Measurements from ENCODE around the gene NUP153. TPM values are rescaled to one million over a fixed set of nuclear protein-coding genes. Genes with fewer than 3 reads are reported as not detected.

NUP153 gene
- total RNA-seq, 1 donor from 2014 or later: 32.6 TPM

GRCh38 chr6:17635568-17635967 is 71.2 kb downstream of the NUP153 start:
- no peaks in the 10 kb centered on the region for H3K36me3 ChIP-seq (ENCODE audit: control insufficient read depth, insufficient read depth, low read length)
- no peak for TF ChIP-seq CTCF (IDR thresholded peaks at IDR 0.05; ENCODE audit: insufficient read depth, low read length, poor library complexity, severe bottlenecking)
- DNase-seq (ENCODE audit: low read depth): no peak

GRCh38 chr6:17633465-17634188 is 73.1 kb downstream of the NUP153 start:
- H3K36me3 ChIP-seq (ENCODE audit: control insufficient read depth, insufficient read depth, low read length): no peaks in the 10 kb centered on the region
- no peak for DNase-seq (ENCODE audit: low read depth)
- TF ChIP-seq CTCF (IDR thresholded peaks at IDR 0.05; ENCODE audit: insufficient read depth, low read length, poor library complexity, severe bottlenecking): no peak
- no peaks in the 10 kb centered on the region for H3K27me3 ChIP-seq (ENCODE audit: control insufficient read depth, insufficient read depth, low read length)
- no peak overlapping the region for H3K4me3 ChIP-seq (ENCODE audit: low read depth, low read length)

More at GRCh38 chr6:17635568-17635967, 71.2 kb downstream of the NUP153 start:
- Histone ChIP-seq H3K4me3 (ENCODE audit: low read depth, low read length) (no peak overlapping the region), H3K27me3 (ENCODE audit: control insufficient read depth, insufficient read depth, low read length) (no peaks in the 10 kb centered on the region)

- H3K4me3 ChIP-seq (ENCODE audit: low read depth, low read length): no peak overlapping the region
- H3K27me3 ChIP-seq (ENCODE audit: control insufficient read depth, insufficient read depth, low read length): no peaks in the 10 kb centered on the region
- no peak for DNase-seq (ENCODE audit: low read depth)
- TF ChIP-seq CTCF (IDR thresholded peaks at IDR 0.05; ENCODE audit: insufficient read depth, low read length, poor library complexity, severe bottlenecking): no peak
- H3K36me3 ChIP-seq (ENCODE audit: control insufficient read depth, insufficient read depth, low read length): no peaks in the 10 kb centered on the region
Measured at GRCh38 chr6:17632934-17633333, 73.8 kb downstream of the NUP153 start.

DNA sequence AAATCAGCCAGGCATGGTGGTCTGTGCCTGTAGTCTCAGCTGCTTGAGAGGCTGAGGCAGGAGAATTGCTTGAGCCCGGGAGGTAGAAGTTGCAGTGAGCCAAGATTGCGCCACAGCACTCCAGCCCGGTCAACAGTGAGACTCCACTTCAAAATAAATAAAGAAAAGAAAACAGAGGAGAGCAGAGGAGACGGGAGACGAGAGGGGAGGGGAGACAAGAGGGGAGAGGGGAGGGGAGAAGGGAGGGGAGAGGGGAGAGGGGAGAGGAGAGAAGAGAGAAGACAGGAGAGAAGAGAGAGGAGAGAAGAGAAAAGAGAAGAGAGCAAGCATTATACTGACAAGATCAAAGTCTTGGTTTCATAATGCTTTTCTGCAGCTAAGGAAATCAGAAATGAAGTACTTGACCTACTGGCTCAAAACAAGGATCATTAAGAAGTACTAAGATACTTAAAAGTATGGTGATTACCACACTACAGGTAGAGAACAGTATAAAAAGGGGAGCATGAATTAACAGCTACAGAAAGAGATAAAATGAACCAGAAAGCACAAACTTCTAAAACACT is 76.1 kb downstream of the NUP153 start:
- DNase-seq (ENCODE audit: low read depth): no peak
- no peak for TF ChIP-seq CTCF (IDR thresholded peaks at IDR 0.05; ENCODE audit: insufficient read depth, low read length, poor library complexity, severe bottlenecking)
- H3K4me3 ChIP-seq (ENCODE audit: low read depth, low read length): no peak overlapping the region
- H3K27me3 ChIP-seq (ENCODE audit: control insufficient read depth, insufficient read depth, low read length): no peaks in the 10 kb centered on the region
- H3K36me3 ChIP-seq (ENCODE audit: control insufficient read depth, insufficient read depth, low read length): no peaks in the 10 kb centered on the region

- Histone ChIP-seq H3K36me3 (ENCODE audit: control insufficient read depth, insufficient read depth, low read length) (no peaks in the 10 kb centered on the region), H3K27me3 (ENCODE audit: control insufficient read depth, insufficient read depth, low read length) (no peaks in the 10 kb centered on the region), H3K4me3 (ENCODE audit: low read depth, low read length) (no peak overlapping the region)
- no peak for TF ChIP-seq CTCF (IDR thresholded peaks at IDR 0.05; ENCODE audit: insufficient read depth, low read length, poor library complexity, severe bottlenecking)
- no peak for DNase-seq (ENCODE audit: low read depth)
Measured at GRCh38 chr6:17629824-17630510, 76.8 kb downstream of the NUP153 start.
